ENCODE measurements around the gene MANBA. TPM values are rescaled to one million over a fixed set of nuclear protein-coding genes. Genes with fewer than 3 reads are reported as not detected.

MANBA gene
- total RNA-seq, 1 experiment from 2014 or later = 21.4 TPM

GRCh38 chr4:102657206-102657605, 103.6 kb downstream of the MANBA start:
- Histone ChIP-seq H4K91ac (ENCODE audit: insufficient read length, low read depth, low read length) (no peak overlapping the region), H3K9me3 (ENCODE audit: control insufficient read depth, low read depth, low read length) (no peaks in the 10 kb centered on the region)

More at GRCh38 chr4:102657206-102657605, 103.6 kb downstream of the MANBA start:
- Histone ChIP-seq H3K56ac (ENCODE audit: insufficient read length, low read depth, low read length) (no peak overlapping the region), H3K23ac (ENCODE audit: insufficient read length, low read depth, low read length) (no peak overlapping the region), H4K8ac (replicated peaks; ENCODE audit: insufficient read length, low read depth, low read length) (no peak overlapping the region), H4K20me1 (ENCODE audit: control insufficient read depth, insufficient read depth, insufficient read length) (no peaks in the 10 kb centered on the region), H2BK5ac (ENCODE audit: insufficient read length, low read length) (no peak overlapping the region), H3K14ac (ENCODE audit: insufficient read depth, low read length) (no peak overlapping the region), H3K27ac (ENCODE audit: insufficient read length, low read depth, low read length) (no peak overlapping the region), H4K5ac (ENCODE audit: insufficient read length, low read depth, low read length) (no peak overlapping the region), H3K4ac (ENCODE audit: low read depth, low read length) (no peak overlapping the region), H2AFZ (ENCODE audit: low read length) (no peak overlapping the region), H2AK5ac (ENCODE audit: insufficient read length, low read length) (no peak overlapping the region), H3K27me3 (ENCODE audit: insufficient read depth, low read length) (no peaks in the 10 kb centered on the region), H3K4me1 (ENCODE audit: insufficient read depth, low read length) (no peaks in the 10 kb centered on the region), H3K79me1 (ENCODE audit: insufficient read depth, low read depth, low read length, poor library complexity, severe bottlenecking) (no peaks in the 10 kb centered on the region), H2BK15ac (ENCODE audit: low read depth, low read length) (no peak overlapping the region), H3K23me2 (ENCODE audit: insufficient read length, low read depth, low read length, poor library complexity, severe bottlenecking) (no peaks in the 10 kb centered on the region), H2BK12ac (ENCODE audit: insufficient read length, low read depth, low read length) (no peak overlapping the region), H3K18ac (ENCODE audit: insufficient read length, low read depth, low read length) (no peak overlapping the region), H2BK120ac (ENCODE audit: low read depth, low read length, poor library complexity, severe bottlenecking) (no peak overlapping the region), H3K4me2 (ENCODE audit: insufficient read depth, insufficient read length, low read length) (no peak overlapping the region), H3K9ac (ENCODE audit: extremely low read depth, insufficient read length, low read length) (no peak overlapping the region), H2BK20ac (ENCODE audit: low read depth, low read length, poor library complexity, severe bottlenecking) (no peak overlapping the region), H3T11ph (ENCODE audit: low read length) (no peak overlapping the region), H3K79me2 (ENCODE audit: insufficient read depth, low read length) (no peaks in the 10 kb centered on the region)
- no peaks in the 10 kb centered on the region for H3K27me3 Mint-ChIP-seq (ENCODE audit: low read depth)
- H3K27ac Mint-ChIP-seq = no peak overlapping the region
- no peak for TF ChIP-seq CTCF (conservative IDR thresholded peaks at IDR 0.05)
- H3K4me1 Mint-ChIP-seq = no peaks in the 10 kb centered on the region
- peaks cover 0 to 5% (median 2%) of the 10 kb centered on the region in 3 experiments; a peak in 4 of 7 replicates for H3K36me3 Mint-ChIP-seq (ENCODE audit: insufficient read depth in 1 of 3, low read depth in 3 of 3)
- H3K4me3 Mint-ChIP-seq = no peak overlapping the region
- WGBS (ENCODE audit: extremely low coverage, insufficient read length, low lambda C conversion rate) = no CpG with 5 or more reads among the region's 5 CpGs
- DNase-seq = no peak
- no peaks in the 10 kb centered on the region for H3K9me3 Mint-ChIP-seq
